ENCODE data around the gene PGC.

PGC gene

DNA sequence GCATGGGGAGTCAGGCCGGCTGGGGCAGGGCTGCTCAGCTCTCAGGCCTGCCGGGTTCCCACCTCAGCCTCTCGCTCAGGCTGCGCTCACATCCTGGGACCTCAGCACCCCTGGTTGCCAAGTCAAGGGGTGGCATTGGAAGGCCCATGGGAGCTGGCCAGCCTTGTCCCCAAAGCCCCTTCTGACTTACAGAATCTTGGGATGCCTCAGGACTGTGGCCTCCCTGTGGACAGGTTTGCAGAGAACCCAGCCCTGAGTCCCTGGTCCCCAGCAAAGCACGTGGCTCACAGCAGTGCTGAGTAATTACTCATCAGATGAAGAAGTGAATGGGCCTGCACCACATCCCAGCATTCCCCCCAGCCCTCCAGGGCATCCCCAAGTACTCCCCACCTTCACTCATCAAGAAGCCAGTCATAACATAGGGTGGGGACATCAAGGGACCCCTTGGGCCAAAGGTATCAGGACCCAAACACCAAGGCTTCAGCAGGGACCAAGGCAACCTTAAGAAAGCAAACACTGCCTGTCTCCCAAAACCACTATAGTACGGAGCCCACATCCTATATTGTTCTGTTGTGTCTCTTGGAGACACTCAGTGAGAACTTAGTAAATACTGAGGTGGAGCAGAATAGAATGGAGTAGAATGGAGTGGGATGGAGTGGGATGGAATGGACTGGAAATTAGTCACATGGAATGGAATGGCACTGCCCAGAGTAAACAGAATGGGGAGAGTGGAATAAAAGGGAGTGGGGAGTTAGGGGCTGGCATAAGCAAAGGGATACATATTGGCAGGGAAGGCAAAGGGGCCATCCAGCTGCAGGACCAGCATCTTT, 3.6 kb downstream of the PGC start:
- no peak for DNase-seq

DNA sequence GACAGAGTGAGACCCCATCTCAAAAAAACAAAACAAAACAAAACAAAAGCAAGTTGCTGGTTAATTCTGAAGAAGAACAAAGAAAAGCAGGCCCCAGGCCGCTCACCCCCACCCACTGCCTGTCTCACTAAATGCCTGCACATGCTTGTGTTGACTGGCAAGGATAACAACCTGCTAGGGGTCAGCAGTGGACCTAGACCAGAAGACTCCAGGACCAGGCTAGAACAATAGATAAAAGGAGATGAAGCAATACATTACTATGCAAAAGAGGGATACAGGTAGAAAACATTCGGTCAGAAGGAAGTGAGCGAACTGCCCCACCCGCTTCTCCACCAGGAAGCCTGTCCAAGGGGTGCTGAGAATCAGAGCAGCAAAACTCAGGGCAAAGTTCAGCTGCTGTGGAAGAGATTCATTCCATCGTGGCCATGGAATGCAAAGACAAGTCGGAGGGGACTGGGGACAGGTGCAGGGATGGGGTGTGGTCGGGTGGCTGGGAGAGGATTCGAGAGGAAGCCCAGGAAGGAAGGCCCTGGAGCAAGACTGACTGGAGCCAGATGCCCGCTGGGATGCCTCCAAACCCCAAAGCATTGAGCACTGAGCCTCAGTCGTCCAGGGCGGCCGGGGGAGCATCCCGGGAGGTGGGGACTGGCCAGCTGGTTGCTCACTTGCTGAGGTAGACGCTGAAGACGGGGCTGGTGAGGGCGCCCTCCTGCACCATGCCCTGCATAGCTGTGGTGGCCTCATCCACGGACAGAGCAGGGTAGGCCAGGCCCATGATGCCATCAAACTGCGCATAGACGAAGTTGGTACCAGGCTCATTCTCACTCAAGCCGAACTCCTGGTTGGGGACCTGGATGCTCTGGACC, 5.3 kb downstream of the PGC start:
- no peak for DNase-seq

DNA sequence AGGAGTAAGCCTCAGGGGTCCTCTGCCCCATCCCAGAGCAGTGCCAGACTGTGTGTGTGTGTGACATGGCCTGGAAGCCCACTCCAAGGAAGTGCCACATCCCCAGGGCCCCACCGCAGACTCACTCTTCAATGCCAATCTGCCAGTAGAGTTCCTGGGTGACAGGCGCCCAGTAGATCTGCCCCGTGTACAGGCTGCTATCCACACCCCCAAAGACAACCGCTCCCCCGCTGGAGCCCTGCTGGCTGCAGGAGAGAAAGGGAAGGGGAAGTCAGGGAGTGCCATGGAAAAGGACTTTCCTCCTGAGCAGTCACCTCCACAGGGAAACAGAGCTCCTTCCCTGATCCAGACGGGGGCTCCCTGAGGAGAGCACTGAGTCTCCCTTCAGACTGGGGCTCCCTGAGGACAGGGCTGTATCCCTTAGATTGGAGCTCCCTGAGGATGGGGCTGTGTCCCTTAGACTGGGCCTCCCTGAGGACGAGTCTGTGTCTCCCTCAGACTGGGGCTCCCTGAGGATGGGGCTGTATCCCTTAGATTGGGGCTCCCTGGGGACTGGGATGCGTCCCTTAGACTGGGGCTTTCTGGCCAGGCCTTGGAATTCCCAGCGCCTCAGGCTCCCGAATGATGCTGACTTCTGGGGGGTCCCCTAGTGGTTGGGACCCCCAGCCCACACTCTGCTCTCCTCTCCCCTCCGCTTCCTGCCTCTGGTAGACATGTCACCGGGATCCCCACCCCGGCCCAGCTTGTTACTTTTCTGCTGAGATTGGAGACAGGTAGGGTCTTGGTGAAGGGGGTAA, 6.6 kb downstream of the PGC start:
- no peak for DNase-seq

DNA sequence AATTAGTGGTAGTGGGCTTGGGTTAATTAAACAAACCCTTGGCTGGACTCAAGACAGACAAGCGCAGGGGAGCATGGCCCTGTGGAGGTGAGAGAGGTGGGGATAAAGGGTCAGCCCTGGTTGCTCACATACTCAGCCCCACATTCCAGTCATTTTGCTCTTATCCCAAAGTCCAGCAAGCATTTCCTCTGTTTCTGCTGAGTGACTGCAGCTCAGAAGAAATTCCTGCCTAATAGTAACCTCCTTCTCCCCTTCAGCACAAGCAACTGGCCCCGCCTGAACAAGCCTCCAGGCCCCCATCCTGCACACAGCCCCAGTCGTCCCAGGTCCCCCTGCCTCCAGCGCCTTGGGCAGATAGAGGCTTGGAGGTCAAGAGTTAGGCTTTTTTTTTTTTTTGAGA, 8.2 kb downstream of the PGC start:
- no peak for DNase-seq

DNA sequence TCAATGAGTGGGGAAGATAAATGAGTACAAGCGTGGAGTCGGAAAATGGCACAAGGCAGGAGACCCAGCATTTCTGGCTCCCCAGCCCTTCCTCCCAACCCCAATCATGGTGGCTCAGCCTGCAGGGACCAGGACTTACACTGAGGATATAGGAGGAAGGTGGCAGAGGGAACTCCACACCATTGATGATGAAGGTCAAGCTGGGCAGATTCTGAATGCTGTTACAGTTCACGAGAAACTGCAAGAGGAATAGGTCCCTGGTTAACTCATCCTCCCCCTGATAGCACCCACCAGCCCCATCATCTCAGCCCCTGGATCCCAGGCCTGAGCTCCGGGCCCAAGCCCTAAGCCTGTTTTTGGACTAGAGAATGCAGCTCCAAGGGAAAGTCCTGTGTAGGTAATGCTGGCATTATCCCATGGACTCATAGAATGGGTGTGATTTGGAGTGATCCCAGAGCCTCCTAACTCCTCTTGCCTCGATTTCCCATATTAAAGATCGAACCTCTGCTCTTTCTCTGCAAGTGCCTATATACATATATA, 9.5 kb downstream of the PGC start:
- no peak for DNase-seq

- DNase-seq, result no peak
Observed at GRCh38 chr6:41736800-41737555, 10.2 kb downstream of the PGC start.

- no peak for DNase-seq
Observed at GRCh38 chr6:41736186-41736733, 10.9 kb downstream of the PGC start.

GRCh38 chr6:41735427-41736185, 11.6 kb downstream of the PGC start, which contains the start of gene TFEB:
Gene TFEB, minus strand, starts transcription at chr6:41735608. Its CDS starts 44,395 bp downstream, at chr6:41691213.
- DNase-seq, result peak; percentile 94 to 98

DNA sequence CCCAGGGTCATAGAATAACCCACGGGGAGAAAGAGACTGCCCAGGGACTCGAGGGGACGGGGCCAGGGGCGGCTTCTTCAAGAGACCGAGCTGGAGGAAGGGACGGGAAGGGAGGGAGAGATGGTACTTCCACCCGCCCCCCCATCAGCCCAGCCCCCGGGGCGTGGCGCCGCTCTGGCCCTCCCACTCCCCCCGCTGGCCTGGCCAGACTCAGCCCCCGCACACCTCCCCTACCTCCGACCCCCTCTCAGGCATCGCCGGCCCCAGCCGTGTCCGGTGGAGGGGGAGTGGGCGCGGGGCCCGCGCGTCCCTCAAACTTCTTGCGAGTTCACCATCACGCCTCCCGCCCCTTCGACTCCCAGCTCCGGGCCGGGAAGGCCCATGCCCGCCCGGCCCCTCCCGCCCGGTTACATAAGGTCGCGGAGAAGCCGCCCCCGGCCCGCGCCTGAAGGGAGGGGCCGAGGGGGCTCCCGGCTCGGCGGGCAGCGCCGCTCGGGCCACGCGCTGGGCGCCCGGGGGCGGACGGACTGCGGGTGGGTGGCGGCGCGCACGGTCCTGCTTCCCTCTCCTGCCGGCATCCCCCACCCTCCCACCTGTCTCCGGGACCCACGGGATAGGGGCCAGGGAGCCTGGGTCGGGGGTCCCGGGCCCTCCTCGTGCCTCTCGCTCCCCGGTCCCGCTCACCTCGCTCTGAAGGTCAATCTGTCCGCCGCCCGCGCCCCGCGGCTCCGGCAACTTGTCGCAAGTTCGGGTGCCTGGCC, 12.4 kb downstream of the PGC start:
- DNase-seq, result peak; percentile 45 to 46

- DNase-seq, result peak; percentile 37 to 42
Observed at GRCh38 chr6:41733707-41734665, 13.2 kb downstream of the PGC start.

GRCh38 chr6:41733360-41733706, 13.9 kb downstream of the PGC start:
- DNase-seq, result no peak

DNA sequence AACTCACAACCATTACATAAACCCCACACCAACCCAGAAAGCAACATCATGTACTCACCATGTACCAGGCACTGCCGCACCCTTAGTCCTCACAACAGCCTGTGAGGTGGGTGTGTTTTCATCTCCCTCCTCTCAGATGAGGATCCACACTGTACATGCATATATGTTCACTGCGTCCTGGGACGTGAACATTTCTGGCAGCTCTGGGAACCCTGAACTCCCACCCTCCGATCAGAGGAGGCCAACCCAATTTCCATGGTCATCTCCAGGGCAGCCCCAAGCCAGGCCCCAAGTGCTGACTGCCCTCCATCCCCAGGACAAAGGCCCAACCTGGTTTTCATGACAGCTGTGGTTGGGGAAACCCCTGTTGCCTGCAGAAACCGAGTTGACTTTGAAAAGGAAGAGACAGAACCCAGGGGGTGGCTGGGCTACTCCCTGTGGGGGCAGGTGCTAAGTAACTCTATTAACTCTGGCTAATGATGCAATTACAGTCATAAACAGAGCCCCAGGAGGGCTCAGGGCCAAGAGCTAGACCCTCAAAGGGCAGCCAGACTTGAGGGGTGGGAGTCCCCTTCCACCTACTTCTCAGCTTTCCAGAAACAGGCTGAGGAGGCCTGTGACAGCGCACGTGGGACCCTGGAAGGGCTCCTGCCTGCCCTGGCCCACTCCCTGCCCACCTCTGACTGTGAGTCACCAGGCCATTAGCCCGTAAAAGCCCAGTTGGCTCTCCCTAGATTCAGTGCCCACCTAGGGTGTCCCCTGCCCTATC, 14.4 kb downstream of the PGC start:
- peak; percentile 30 to 32 for DNase-seq

GRCh38 chr6:41732149-41732548, 15.0 kb downstream of the PGC start:
- no peak for DNase-seq

- no peak for DNase-seq
Observed at GRCh38 chr6:41731561-41732086, 15.6 kb downstream of the PGC start.

DNA sequence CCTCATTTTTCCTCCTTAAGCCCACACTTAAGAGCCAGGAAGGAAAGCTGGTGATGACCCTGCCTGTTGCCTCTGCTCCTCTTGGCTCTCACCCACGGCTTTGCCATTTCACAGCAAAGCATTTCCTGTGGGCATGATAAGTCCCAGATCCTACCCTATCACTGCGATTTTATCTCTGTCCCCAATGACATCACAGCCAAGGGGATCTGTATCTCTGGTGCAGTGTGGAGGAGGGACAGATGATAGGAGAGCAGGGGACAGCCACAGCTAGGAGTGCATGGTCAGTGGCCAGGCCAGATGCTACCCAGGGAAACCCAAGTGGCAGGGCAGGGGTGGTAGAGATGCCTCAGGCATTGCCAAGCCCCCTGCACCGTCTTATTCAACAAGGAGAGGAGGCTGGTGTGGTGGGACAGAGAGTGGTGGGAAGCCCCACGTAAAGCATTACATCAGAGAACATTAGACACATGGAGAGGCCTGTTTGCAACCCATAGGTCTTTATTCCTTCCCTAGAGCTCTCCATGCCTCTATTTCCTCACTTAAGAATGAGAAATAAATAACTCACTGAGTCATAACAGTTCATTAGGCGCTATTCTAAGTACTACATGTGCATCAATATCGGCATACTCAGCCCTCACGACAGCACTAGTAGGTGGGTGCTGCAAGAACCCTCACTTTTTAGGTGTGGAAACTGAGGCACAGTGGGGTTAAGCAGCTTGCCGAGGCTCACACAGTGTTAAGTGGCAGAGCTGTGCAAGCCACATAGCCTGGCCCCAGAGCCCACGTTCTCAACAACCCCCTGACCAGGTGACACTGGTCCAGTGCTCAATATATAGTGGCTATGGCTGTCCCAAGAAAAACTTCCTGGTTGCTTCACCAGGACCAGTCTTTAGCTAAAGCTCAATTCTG, 16.4 kb downstream of the PGC start:
- no peak for DNase-seq

- DNase-seq, result no peak
Observed at GRCh38 chr6:41729624-41730023, 17.6 kb downstream of the PGC start.

DNA sequence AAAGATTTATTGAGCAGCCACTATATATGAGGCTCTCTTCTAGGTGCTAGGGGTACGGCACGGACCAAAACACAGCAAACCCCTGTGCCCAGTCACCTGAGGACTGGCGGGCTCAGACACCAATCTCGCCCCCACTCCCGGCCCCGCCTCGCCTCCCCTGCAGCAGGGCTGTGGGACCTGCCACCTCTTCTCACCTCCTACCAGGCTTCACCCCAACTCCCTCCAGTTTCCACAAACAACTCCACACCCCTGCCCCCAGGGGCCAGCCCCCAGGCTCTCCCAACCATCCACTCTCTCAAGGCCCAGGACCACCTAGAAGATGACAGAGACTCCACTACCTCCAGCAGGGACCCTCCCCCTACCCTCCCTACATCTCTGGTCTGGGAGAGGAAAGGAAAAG, 18.2 kb downstream of the PGC start:
- DNase-seq, result no peak

All from stimulated activated CD4-positive, alpha-beta T cell treated with anti-CD3 and anti-CD28 coated beads, Interleukin-2, amount 100 ng/mL, for 48 hours (primary cell).